IMR-90 (cell line): Measurements from ENCODE around the gene IRAK1. TPM values are rescaled to one million over a fixed set of nuclear protein-coding genes. Genes with fewer than 3 reads are reported as not detected.

Experiments
- ATAC-seq: fragments of 200-7000 bp; cut with Tn5 transposase; 2 replicates; pipeline ENCODE4 v1.9.1; 2020; ENCODE audit warnings: low read depth, mild to moderate bottlenecking, moderate library complexity
- BruUV-seq: library from RNA; stranded (reverse); fragments of 400-500 nt; replicated peaks from 2 replicates; lab custom pipeline; 2021; lab: Mats Ljungman, UMichigan
- CTCF ChIA-PET: fragments of 300-600 bp; formaldehyde crosslinking; extraction: SDS; loops from one replicate; lab custom pipeline; 2021; ENCODE audit warnings: antibody characterized with exemption; lab: Yijun Ruan, JAX
- POLR2A ChIA-PET: fragments of 300-600 bp; sonication (Branson Sonifier 250); formaldehyde crosslinking; loops from one replicate; lab custom pipeline; 2022; ENCODE audit warnings: antibody characterized with exemption; ENCODE audit not compliant: unreplicated experiment; lab: Charles Lee
- DNase-seq: peaks from one replicate; pipeline ENCODE4 v3.0.0; 2013
- H2AFZ ChIP-seq: replicated peaks from 2 replicates; pipeline ENCODE3; 2013; ENCODE audit warnings: low read length, mild to moderate bottlenecking; ENCODE audit not compliant: poor library complexity
- H2AK5ac ChIP-seq: 2 replicates; pipeline ENCODE4 v1.6.1; 2013; ENCODE audit warnings: low read depth, low read length, inconsistent platforms
- H2AK9ac ChIP-seq: replicated peaks from 2 replicates; pipeline ENCODE3; 2013; ENCODE audit warnings: mild to moderate bottlenecking, low read depth, low read length, moderate library complexity; ENCODE audit not compliant: poor library complexity
- H2BK120ac ChIP-seq: 2 replicates; pipeline ENCODE4 v1.6.1; 2013; ENCODE audit warnings: low read depth, low read length, inconsistent platforms
- H2BK15ac ChIP-seq: 3 replicates; pipeline ENCODE4 v1.6.1; 2013; ENCODE audit warnings: low read depth, low read length, inconsistent platforms
- H2BK20ac ChIP-seq: 2 replicates; pipeline ENCODE4 v1.6.1; 2013; ENCODE audit warnings: low read depth, mild to moderate bottlenecking, inconsistent platforms, low read length, moderate library complexity
- H2BK5ac ChIP-seq: 2 replicates; pipeline ENCODE4 v1.6.1; 2013; ENCODE audit warnings: mild to moderate bottlenecking, low read depth, low read length, inconsistent platforms; ENCODE audit not compliant: poor library complexity, severe bottlenecking
- H3K14ac ChIP-seq: replicated peaks from 2 replicates; pipeline ENCODE4 v1.6.1; 2013; ENCODE audit warnings: low read depth, low read length, inconsistent platforms
- H3K18ac ChIP-seq: 2 replicates; pipeline ENCODE4 v1.6.1; 2013; ENCODE audit warnings: low read depth, low read length, control low read depth
- H3K23ac ChIP-seq: 2 replicates; pipeline ENCODE4 v1.6.1; 2013; ENCODE audit warnings: low read depth, low read length, inconsistent platforms
- H3K27ac ChIP-seq: 2 replicates; pipeline ENCODE4 v1.5.1; 2013; ENCODE audit warnings: mild to moderate bottlenecking, control low read depth, low read length; ENCODE audit not compliant: insufficient read depth
- H3K27me3 ChIP-seq: 2 replicates; pipeline ENCODE4 v1.6.1; 2013; ENCODE audit warnings: low read length; ENCODE audit not compliant: control insufficient read depth, insufficient read depth
- H3K36me3 ChIP-seq: 2 replicates; pipeline ENCODE4 v1.6.1; 2013; ENCODE audit warnings: low read length, mixed read lengths; ENCODE audit not compliant: control insufficient read depth, insufficient read depth
- H3K4ac ChIP-seq: 2 replicates; pipeline ENCODE4 v1.6.1; 2013; ENCODE audit warnings: low read depth, low read length, inconsistent platforms
- H3K4me1 ChIP-seq: 2 replicates; pipeline ENCODE4 v1.6.1; 2013; ENCODE audit warnings: low read length, mixed read lengths; ENCODE audit not compliant: control insufficient read depth, insufficient read depth
- H3K4me2 ChIP-seq: 2 replicates; pipeline ENCODE4 v1.6.1; 2013; ENCODE audit warnings: low read depth, mild to moderate bottlenecking, control low read depth, low read length, moderate library complexity
- H3K4me3 ChIP-seq: 2 replicates; pipeline ENCODE4 v1.5.1; 2013; ENCODE audit warnings: low read depth, mild to moderate bottlenecking, control low read depth, low read length, moderate library complexity; ENCODE audit not compliant: insufficient read depth
- H3K56ac ChIP-seq: 2 replicates; pipeline ENCODE4 v1.6.1; 2013; ENCODE audit warnings: low read length, inconsistent platforms; ENCODE audit not compliant: insufficient read depth; ENCODE audit errors: extremely low read depth
- H3K79me1 ChIP-seq, 2 experiments: 2 replicates each; pipeline ENCODE4 v1.6.1; 2013; ENCODE audit warnings: low read length in 2 of 2, inconsistent platforms in 1 of 2, low read depth in 1 of 2
- H3K9ac ChIP-seq: 2 replicates; pipeline ENCODE4 v1.6.1; 2013; ENCODE audit warnings: low read depth, low read length, control low read depth
- H3K9me1 ChIP-seq: 2 replicates; pipeline ENCODE4 v1.6.1; 2013; ENCODE audit warnings: low read length, inconsistent platforms; ENCODE audit not compliant: insufficient read depth
- H3K9me3 ChIP-seq: 2 replicates; pipeline ENCODE4 v1.6.1; 2013; ENCODE audit warnings: low read length; ENCODE audit not compliant: control insufficient read depth, insufficient read depth
- H4K20me1 ChIP-seq: 2 replicates; pipeline ENCODE4 v1.6.1; 2013; ENCODE audit warnings: low read length, inconsistent platforms; ENCODE audit not compliant: insufficient read depth
- H4K5ac ChIP-seq: 2 replicates; pipeline ENCODE4 v1.6.1; 2013; ENCODE audit warnings: mild to moderate bottlenecking, low read depth, low read length, control low read depth
- H4K8ac ChIP-seq, 2 experiments: 2 replicates each; pipeline ENCODE4 v1.6.1; 2013; ENCODE audit warnings: low read depth in 2 of 2, low read length in 2 of 2, control low read depth in 1 of 2, inconsistent platforms in 1 of 2
- H4K91ac ChIP-seq: 2 replicates; pipeline ENCODE4 v1.6.1; 2013; ENCODE audit warnings: low read depth, low read length, inconsistent platforms; ENCODE audit not compliant: insufficient read depth
- CTCF ChIP-seq: conservative IDR thresholded peaks from 2 replicates; pipeline ENCODE4 v1.5.1; 2012; ENCODE audit warnings: mild to moderate bottlenecking, low read depth, low read length, improper control_type of control experiment
- ELK1 ChIP-seq: fragments of 150-350 bp; IDR thresholded peaks from 2 replicates; pipeline ENCODE4 v1.6.1; 2016; ENCODE audit warnings: low read depth, mild to moderate bottlenecking, low read length, moderate library complexity, borderline replicate concordance
- MAZ ChIP-seq: IDR thresholded peaks from 2 replicates; pipeline ENCODE4 v1.6.1; 2012; ENCODE audit warnings: low read depth, mild to moderate bottlenecking, low read length, improper control_type of control experiment, moderate library complexity, borderline replicate concordance
- NFE2L2 ChIP-seq: fragments of 150-350 bp; IDR thresholded peaks from 2 replicates; pipeline ENCODE4 v1.6.1; 2016; ENCODE audit warnings: low read depth, mild to moderate bottlenecking, low read length
- WGBS, 2 experiments: methylation state at CpG; one replicate each; pipeline versions ENCODE4 v1.1.5 to v1.1.7; 2013; ENCODE audit warnings: missing lambda C conversion rate in 2 of 2; ENCODE audit not compliant: insufficient read length in 1 of 2; ENCODE audit errors: extremely low coverage in 2 of 2; 5-methylcytosine and 5-hydroxymethylcytosine counted together
- dilution Hi-C: fragments of 300-500 bp; cut with HindIII; formaldehyde crosslinking; loops from one replicate; pipeline ENCODE4 v1.14.3; 2018; ENCODE audit warnings: low sequenced_read_pairs; ENCODE audit not compliant: unreplicated experiment
- in situ Hi-C: fragments of 300-500 bp; cut with MboI; formaldehyde crosslinking; loops from 3 replicates; pipeline ENCODE4 v1.14.3; 2019; ENCODE audit warnings: low sequenced_read_pairs, inconsistent platforms, mixed read lengths
- intact Hi-C: fragments of 100-400 bp; cut with micrococcal nuclease; formaldehyde crosslinking; loops from 2 replicates; pipeline ENCODE4 v1.10.0; 2022
- polyA plus RNA-seq, 3 experiments: library from polyadenylated mRNA; depleted of rRNA; stranded (reverse); fragments of >200 nt; gene quantifications; 2 replicates each; pipeline ENCODE4 v1.2.3, GENCODE V29; 2012; ENCODE audit warnings: low replicate concordance in 1 of 3
- total RNA-seq: library from RNA; depleted of rRNA; stranded (reverse); fragments of >200 nt; gene quantifications from 2 replicates; pipeline ENCODE4 v1.2.3, GENCODE V29; 2012

Gene IRAK1
- total and polyA plus RNA-seq, 2 of the 4 experiments (the other 2 are of a cell fraction): 33.3 to 50.2 TPM

GRCh38 chrX:154028502-154029184 is 8.9 kb upstream of the IRAK1 start:
- H3K9me3 ChIP-seq: no peaks in the 10 kb centered on the region
- dilution Hi-C loops: no loop called here

More at GRCh38 chrX:154028502-154029184, 8.9 kb upstream of the IRAK1 start:
- Histone ChIP-seq H4K8ac (no peak overlapping the region), H3K4ac (no peak overlapping the region), H3K36me3 (peaks cover 18% of the 10 kb centered on the region), H3K23ac (no peak overlapping the region), H2AK5ac (no peak overlapping the region), H3K4me1 (no peaks in the 10 kb centered on the region; the same call in 1 of the 2 replicates), H2AFZ (no peak overlapping the region), H3K4me2 (no peak overlapping the region), H3K56ac (no peak overlapping the region), H3K9me1 (peaks cover 5% of the 10 kb centered on the region; the same call in 1 of the 2 replicates), H2BK15ac (no peak overlapping the region), H2BK5ac (no peak overlapping the region), H4K91ac (no peak overlapping the region), H2AK9ac (no peak overlapping the region), H4K20me1 (peaks cover 15% of the 10 kb centered on the region; the same call in 1 of the 2 replicates), H3K18ac (no peak overlapping the region), H3K4me3 (no peak overlapping the region), H3K79me1 (peaks cover 15% of the 10 kb centered on the region in 2 experiments; a peak in 3 of 4 replicates), H2BK120ac (no peak overlapping the region), H4K5ac (no peak overlapping the region), H3K27me3 (no peaks in the 10 kb centered on the region; the same call in 1 of the 2 replicates), H3K27ac (no peak overlapping the region), H2BK20ac (no peak overlapping the region), H3K9ac (no peak overlapping the region), H3K14ac (no peak overlapping the region)
- in situ Hi-C loops: no loop called here
- POLR2A ChIA-PET: no interaction called here
- CTCF ChIA-PET: no interaction called here
- 76% methylated on average over 5 of the region's 13 CpGs; no CpG with 5 or more reads in 1 of the 2 experiments for WGBS, 2 experiments
- BruUV-seq: no TSS peak
- DNase-seq (no peak), ATAC-seq (no peak)
- intact Hi-C loops: no loop called here
- TF ChIP-seq ELK1 (no peak), MAZ (no peak), NFE2L2 (no peak), CTCF (no peak)
